ENCODE results near the gene ABCA3. TPM values are rescaled to one million over a fixed set of nuclear protein-coding genes. Genes with fewer than 3 reads are reported as not detected.

ABCA3 gene
- total and polyA plus RNA-seq, 2 experiments from 2014 or later, result 3.0 to 4.1 TPM

DNA sequence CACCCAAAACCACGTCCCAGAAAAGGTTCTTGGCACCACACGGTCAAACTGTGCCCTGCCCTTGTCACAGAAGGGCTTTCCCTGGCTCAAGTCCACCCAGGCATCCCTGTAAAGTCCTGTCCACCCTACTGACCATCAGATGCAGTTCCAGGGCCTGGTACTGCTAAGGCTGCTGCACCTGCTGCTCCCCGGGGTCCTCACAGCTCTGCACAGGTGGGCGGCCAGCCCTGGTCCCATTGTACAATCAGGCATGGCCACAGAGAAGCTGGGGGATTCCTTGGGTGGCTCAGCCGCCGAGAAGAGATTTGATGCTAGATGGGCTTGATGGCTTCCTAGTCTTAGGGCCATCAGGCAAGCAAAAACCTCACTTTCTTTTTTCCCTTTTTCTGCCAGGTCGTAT is 15.3 kb downstream of the ABCA3 start:
- Histone ChIP-seq H3K4me1 (ENCODE audit: insufficient read depth) (no peaks in the 10 kb centered on the region), H3K36me3 (ENCODE audit: insufficient read depth) (no peaks in the 10 kb centered on the region), H4K20me1 (replicated peaks; ENCODE audit: insufficient read depth) (no peaks in the 10 kb centered on the region), H3K4me2 (no peak overlapping the region), H3K4me3 (no peak overlapping the region), H2AFZ (no peak overlapping the region), H3K9me2 (ENCODE audit: insufficient read depth) (no peaks in the 10 kb centered on the region), H3K27me3 (ENCODE audit: insufficient read depth) (no peaks in the 10 kb centered on the region), H3K27ac (ENCODE audit: low read depth) (no peak overlapping the region), H3K79me2 (replicated peaks; ENCODE audit: insufficient read depth) (no peaks in the 10 kb centered on the region), H3F3A (replicated peaks; ENCODE audit: low read depth) (no peaks in the 10 kb centered on the region)
- Mint-ChIP-seq H3K4me1 (no peaks in the 10 kb centered on the region), H3K36me3 (ENCODE audit: low read depth) (no peaks in the 10 kb centered on the region), H3K4me3 (no peak overlapping the region), H3K9me3 (no peaks in the 10 kb centered on the region; the same call in 2 of the 3 replicates), H3K27ac (no peak overlapping the region), H3K27me3 (ENCODE audit: insufficient read depth, low read depth, poor library complexity) (peaks cover 2% of the 10 kb centered on the region)
- ATAC-seq, result no peak
- no peak for TF ChIP-seq ZNF462 (CRISPR knock-in tag; IDR thresholded peaks at IDR 0.05)
- no peak for TF ChIP-seq CREB1 (CRISPR knock-in tag; IDR thresholded peaks at IDR 0.05; ENCODE audit: low read depth)
- no peak for TF ChIP-seq ZNF331 (CRISPR knock-in tag; IDR thresholded peaks at IDR 0.05; ENCODE audit: low read depth)
- no peak for TF ChIP-seq CTCF (conservative IDR thresholded peaks at IDR 0.05; ENCODE audit: low read depth in 2 of 2)
- no peak for TF ChIP-seq EZH2 (IDR thresholded peaks at IDR 0.05; ENCODE audit: low read depth, unreplicated experiment)
- TF ChIP-seq EZH2phosphoT487 (IDR thresholded peaks at IDR 0.05; ENCODE audit: unreplicated experiment), result no peak
- no peak for TF ChIP-seq NANOG (IDR thresholded peaks at IDR 0.05; ENCODE audit: borderline replicate concordance)
- TF ChIP-seq JUNB (IDR thresholded peaks at IDR 0.05; ENCODE audit: unreplicated experiment), result no peak
- TF ChIP-seq, protein P1, sequence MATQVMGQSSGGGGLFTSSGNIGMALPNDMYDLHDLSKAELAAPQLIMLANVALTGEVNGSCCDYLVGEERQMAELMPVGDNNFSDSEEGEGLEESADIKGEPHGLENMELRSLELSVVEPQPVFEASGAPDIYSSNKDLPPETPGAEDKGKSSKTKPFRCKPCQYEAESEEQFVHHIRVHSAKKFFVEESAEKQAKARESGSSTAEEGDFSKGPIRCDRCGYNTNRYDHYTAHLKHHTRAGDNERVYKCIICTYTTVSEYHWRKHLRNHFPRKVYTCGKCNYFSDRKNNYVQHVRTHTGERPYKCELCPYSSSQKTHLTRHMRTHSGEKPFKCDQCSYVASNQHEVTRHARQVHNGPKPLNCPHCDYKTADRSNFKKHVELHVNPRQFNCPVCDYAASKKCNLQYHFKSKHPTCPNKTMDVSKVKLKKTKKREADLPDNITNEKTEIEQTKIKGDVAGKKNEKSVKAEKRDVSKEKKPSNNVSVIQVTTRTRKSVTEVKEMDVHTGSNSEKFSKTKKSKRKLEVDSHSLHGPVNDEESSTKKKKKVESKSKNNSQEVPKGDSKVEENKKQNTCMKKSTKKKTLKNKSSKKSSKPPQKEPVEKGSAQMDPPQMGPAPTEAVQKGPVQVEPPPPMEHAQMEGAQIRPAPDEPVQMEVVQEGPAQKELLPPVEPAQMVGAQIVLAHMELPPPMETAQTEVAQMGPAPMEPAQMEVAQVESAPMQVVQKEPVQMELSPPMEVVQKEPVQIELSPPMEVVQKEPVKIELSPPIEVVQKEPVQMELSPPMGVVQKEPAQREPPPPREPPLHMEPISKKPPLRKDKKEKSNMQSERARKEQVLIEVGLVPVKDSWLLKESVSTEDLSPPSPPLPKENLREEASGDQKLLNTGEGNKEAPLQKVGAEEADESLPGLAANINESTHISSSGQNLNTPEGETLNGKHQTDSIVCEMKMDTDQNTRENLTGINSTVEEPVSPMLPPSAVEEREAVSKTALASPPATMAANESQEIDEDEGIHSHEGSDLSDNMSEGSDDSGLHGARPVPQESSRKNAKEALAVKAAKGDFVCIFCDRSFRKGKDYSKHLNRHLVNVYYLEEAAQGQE (IDR thresholded peaks at IDR 0.05; ENCODE audit: unreplicated experiment), result no peak
- TF ChIP-seq ZNF114 (CRISPR knock-in tag; IDR thresholded peaks at IDR 0.05), result no peak
- DNase-seq (ENCODE audit: low spot score), result no peak
